HG02870 (cell line): ENCODE results near the gene PCDHA7.
"Not testable (repeated sequence)": the region's sequence is repeated elsewhere in the genome, so short reads cannot be mapped to it uniquely, and the experiment has no call there.

Experiments used
- ATAC-seq: cut with Tn5 transposase; IDR thresholded peaks from one replicate; pipeline ENCODE4 v1.9.1; 2021; ENCODE audit warnings: mild to moderate bottlenecking, moderate library complexity; ENCODE audit not compliant: unreplicated experiment

Gene PCDHA7, protein sequence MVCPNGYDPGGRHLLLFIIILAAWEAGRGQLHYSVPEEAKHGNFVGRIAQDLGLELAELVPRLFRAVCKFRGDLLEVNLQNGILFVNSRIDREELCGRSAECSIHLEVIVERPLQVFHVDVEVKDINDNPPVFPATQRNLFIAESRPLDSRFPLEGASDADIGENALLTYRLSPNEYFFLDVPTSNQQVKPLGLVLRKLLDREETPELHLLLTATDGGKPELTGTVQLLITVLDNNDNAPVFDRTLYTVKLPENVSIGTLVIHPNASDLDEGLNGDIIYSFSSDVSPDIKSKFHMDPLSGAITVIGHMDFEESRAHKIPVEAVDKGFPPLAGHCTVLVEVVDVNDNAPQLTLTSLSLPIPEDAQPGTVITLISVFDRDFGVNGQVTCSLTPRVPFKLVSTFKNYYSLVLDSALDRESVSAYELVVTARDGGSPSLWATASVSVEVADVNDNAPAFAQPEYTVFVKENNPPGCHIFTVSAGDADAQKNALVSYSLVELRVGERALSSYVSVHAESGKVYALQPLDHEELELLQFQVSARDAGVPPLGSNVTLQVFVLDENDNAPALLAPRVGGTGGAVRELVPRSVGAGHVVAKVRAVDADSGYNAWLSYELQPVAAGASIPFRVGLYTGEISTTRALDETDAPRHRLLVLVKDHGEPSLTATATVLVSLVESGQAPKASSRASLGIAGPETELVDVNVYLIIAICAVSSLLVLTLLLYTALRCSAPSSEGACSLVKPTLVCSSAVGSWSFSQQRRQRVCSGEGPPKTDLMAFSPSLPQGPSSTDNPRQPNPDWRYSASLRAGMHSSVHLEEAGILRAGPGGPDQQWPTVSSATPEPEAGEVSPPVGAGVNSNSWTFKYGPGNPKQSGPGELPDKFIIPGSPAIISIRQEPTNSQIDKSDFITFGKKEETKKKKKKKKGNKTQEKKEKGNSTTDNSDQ

GRCh38 chr5:140833993-140834392 is at the start of gene PCDHA7:
TSS of gene PCDHA7 (plus strand) at chr5:140834269. CDS start at chr5:140834384, 115 bp downstream.
- no peak for ATAC-seq

DNA sequence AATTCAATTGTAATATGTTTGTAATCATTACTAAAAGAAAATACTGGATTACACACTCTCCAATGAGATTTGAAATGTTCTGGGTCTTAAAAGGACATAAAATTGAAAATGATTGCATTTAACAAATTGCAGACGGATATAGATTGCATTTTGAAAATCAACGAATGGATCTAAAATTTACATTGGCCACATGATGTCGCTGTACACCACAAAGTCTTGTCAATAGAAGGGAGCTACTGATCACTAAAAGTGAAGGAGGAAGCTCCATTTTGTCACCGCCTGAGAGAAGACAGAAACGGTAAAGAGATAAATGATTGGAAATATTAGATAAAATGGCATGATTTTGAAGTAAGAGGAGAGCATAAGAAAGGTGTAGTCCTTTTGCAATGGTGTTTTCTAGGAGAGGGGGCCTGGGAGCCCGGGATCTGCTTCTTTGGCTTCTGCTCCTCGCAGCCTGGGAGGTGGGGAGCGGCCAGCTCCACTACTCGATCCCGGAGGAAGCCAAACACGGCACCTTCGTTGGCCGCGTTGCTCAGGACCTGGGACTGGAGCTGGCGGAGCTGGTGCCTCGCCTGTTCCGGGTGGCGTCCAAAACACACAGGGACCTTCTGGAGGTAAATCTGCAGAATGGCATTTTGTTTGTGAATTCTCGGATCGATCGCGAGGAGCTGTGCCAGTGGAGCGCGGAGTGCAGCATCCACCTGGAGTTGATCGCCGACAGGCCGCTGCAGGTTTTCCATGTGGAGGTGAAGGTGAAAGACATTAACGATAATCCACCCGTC is 48.0 kb upstream of the PCDHA7 start, which contains the start of gene PCDHA1:
PCDHA1 (plus strand) TSS at position 236 of the 782 bp plus-strand sequence.
- ATAC-seq = no peak

DNA sequence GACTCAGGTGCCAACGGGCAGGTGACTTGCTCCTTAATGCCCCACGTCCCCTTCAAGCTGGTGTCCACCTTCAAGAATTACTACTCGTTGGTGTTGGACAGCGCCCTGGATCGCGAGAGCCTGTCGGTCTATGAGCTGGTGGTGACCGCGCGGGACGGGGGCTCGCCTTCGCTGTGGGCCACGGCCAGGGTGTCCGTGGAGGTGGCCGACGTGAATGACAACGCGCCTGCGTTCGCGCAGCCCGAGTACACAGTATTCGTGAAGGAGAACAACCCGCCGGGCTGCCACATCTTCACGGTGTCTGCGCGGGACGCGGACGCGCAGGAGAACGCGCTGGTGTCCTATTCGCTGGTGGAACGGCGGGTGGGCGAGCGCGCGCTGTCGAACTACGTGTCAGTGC is 46.6 kb upstream of the PCDHA7 start:
- ATAC-seq = not testable (repeated sequence)

- not testable (repeated sequence) for ATAC-seq
Measured at GRCh38 chr5:140787849-140788504, 46.1 kb upstream of the PCDHA7 start.

DNA sequence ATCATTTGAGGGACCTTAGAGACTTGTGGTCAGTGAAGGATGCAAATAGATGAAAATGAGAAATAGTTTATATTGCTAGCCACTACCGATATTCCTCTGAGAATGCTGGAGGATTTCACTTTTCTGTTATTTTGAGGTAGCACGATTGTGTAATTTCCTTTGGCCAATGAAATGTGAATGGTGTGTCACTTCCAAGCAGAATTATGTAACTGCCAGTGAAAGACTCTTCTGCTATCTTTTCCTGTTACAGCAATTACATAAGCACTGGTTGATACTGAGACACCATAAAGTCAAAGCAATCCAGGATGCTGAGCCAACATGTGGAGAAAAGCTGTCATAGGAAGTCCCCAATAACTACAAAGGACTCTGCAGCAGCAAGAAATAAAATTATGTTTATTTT is 43.0 kb upstream of the PCDHA7 start:
- no peak for ATAC-seq

- ATAC-seq = no peak
Measured at GRCh38 chr5:140794595-140795258, 39.3 kb upstream of the PCDHA7 start, which contains the start of gene PCDHA2. TSS of gene PCDHA2 (plus strand) at chr5:140794852.

DNA sequence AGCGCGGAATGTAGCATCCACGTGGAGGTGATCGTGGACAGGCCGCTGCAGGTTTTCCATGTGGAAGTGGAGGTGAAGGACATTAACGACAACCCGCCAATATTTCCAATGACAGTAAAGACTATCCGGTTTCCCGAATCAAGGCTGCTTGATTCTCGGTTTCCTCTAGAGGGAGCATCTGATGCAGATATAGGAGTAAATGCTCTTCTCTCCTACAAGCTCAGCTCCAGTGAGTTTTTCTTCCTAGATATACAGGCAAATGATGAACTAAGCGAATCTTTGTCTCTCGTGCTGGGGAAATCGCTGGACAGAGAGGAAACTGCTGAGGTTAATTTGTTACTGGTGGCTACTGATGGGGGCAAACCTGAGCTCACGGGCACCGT is 38.8 kb upstream of the PCDHA7 start:
- no peak for ATAC-seq

DNA sequence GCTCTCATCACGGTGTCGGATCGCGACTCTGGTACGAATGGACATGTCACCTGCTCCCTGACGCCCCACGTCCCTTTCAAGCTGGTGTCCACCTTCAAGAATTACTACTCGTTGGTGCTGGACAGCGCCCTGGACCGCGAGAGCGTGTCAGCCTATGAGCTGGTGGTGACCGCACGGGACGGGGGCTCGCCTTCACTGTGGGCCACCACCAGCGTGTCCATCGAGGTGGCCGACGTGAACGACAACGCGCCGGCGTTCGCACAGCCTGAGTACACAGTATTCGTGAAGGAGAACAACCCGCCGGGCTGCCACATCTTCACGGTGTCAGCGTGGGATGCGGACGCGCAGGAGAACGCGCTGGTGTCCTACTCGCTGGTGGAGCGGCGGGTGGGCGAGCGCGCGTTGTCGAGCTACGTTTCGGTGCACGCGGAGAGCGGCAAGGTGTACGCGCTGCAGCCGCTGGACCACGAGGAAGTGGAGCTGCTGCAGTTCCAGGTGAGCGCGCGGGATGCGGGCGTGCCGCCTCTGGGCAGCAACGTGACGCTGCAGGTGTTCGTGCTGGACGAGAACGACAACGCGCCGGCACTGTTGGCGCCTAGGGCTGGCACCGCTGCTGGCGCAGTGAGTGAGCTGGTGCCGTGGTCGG is 37.9 kb upstream of the PCDHA7 start:
- ATAC-seq = not testable (repeated sequence)

GRCh38 chr5:140796718-140797095 is 37.4 kb upstream of the PCDHA7 start:
- no peak for ATAC-seq

- ATAC-seq = no peak
Measured at GRCh38 chr5:140800816-140801493, 33.1 kb upstream of the PCDHA7 start, which contains the start of gene PCDHA3. TSS of gene PCDHA3 (plus strand) at chr5:140801057.

- ATAC-seq = no peak
Measured at GRCh38 chr5:140801494-140801841, 32.6 kb upstream of the PCDHA7 start.

GRCh38 chr5:140802381-140802780 is 31.7 kb upstream of the PCDHA7 start:
- ATAC-seq = not testable (repeated sequence)

GRCh38 chr5:140802781-140803271 is 31.2 kb upstream of the PCDHA7 start:
- no peak for ATAC-seq

- ATAC-seq = no peak
Measured at GRCh38 chr5:140806834-140807775, 27.0 kb upstream of the PCDHA7 start, which contains the start of gene PCDHA4. TSS of gene PCDHA4 (plus strand) at chr5:140807068.

DNA sequence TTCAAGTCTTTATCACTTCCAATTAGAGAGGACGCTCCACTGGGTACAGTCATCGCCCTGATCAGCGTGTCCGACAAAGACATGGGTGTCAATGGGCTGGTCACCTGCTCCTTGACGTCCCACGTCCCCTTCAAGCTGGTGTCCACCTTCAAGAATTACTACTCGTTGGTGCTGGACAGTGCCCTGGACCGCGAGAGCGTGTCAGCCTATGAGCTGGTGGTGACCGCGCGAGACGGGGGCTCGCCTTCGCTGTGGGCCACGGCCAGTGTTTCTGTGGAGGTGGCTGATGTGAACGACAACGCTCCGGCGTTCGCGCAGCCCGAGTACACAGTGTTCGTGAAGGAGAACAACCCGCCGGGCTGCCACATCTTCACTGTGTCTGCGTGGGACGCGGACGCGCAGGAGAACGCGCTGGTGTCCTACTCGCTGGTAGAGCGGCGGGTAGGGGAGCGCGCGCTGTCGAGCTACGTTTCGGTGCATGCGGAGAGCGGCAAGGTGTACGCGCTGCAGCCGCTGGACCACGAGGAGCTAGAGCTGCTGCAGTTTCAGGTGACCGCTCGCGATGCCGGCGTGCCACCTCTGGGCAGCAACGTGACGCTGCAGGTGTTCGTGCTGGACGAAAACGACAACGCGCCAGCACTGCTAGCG is 25.7 kb upstream of the PCDHA7 start:
- not testable (repeated sequence) for ATAC-seq

- ATAC-seq = no peak
Measured at GRCh38 chr5:140808889-140809291, 25.2 kb upstream of the PCDHA7 start.
